Thyroid gland (tissue), 4 donors: ENCODE measurements around the gene MTSS2. TPM values are rescaled to one million over a fixed set of nuclear protein-coding genes. Genes with fewer than 3 reads are reported as not detected.

Experiments
- DNase-seq, 2 donors: peaks; one replicate each; pipeline ENCODE4 v3.0.0-alpha.2; 2019
- H3K27ac ChIP-seq, 3 donors: fragments of 200-600 bp; sonication (generic); 1 replicate in 2 of 3; 2 replicates in 1 of 3; pipeline ENCODE4 v1.5.1; 2016 to 2019; ENCODE audit warnings: mild to moderate bottlenecking in 1 of 3, moderate library complexity in 1 of 3
- H3K27me3 ChIP-seq: fragments of 200-600 bp; sonication (generic); one replicate; pipeline ENCODE4 v1.5.1; 2019
- H3K36me3 ChIP-seq, 2 donors: fragments of 200-600 bp; sonication (generic); one replicate each; pipeline ENCODE4 v1.5.1; 2016 to 2019
- H3K4me1 ChIP-seq, 2 donors: fragments of 200-600 bp; sonication (generic); one replicate each; pipeline ENCODE4 v1.5.1; 2017 to 2019
- H3K4me3 ChIP-seq, 3 donors: fragments of 200-600 bp; sonication (generic); replicated peaks in 1 of 3; 1 replicate in 2 of 3; 2 replicates in 1 of 3; pipeline ENCODE4 v1.5.1; 2016; ENCODE audit warnings: mild to moderate bottlenecking in 1 of 3
- H3K9me3 ChIP-seq: fragments of 200-600 bp; sonication (generic); one replicate; pipeline ENCODE4 v1.5.1; 2017
- POLR2A ChIP-seq, 2 donors: fragments of 450-650 bp; IDR thresholded peaks; one replicate each; pipeline ENCODE4 v1.6.1; 2017; ENCODE audit warnings: antibody characterized with exemption in 2 of 2, mild to moderate bottlenecking in 2 of 2, moderate library complexity in 1 of 2
- WGBS, 2 donors: methylation state at CpG; one replicate each; pipeline ENCODE4 v1.1.5; 2017; 5-methylcytosine and 5-hydroxymethylcytosine counted together
- intact Hi-C: fragments of 100-400 bp; cut with DNase I; formaldehyde crosslinking; loops from one replicate; pipeline ENCODE4 v1.15.1; 2023
- total RNA-seq, 4 donors: library from RNA; depleted of rRNA; stranded (reverse); fragments of >200 nt; gene quantifications; one replicate each; pipeline ENCODE4 v1.2.3, GENCODE V29; 2016
- TF ChIP-seq, protein P1 (sequence below), 6 experiments: fragments of 200-600 bp in 3 of 6; fragments of 450-650 bp in 3 of 6; sonication (generic) in 3 of 6; IDR thresholded peaks; one replicate each; pipeline ENCODE4 v1.5.1; 2016 to 2019; ENCODE audit warnings: antibody characterized with exemption in 6 of 6, mild to moderate bottlenecking in 2 of 6, inconsistent platforms in 1 of 6, moderate library complexity in 1 of 6

Gene MTSS2
- total RNA-seq, 4 donors from 2014 or later, result 11.3 to 39.8 (median 26.7) TPM

DNA sequence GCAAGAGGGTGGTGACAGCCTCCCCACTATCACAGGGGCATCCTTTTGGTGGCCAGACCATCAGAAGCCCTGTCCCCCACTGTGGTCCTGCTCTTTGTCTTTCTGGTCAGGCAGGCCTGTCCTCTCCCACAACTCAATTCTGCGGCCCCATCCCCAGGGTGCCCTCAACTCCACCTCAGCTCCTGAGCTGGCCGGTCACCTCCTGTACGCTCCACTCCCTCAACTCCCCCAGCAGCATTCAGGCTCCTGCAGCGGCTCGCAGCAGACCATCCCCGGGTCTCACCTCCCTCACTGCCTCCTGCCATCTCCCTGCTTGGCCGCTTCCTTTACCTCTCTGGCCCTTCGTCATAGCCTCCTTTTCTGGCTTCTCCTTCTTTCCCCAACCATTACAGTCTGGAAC, 43.4 kb upstream of the MTSS2 start:
- Histone ChIP-seq H3K27ac (no peak overlapping the region), H3K9me3 (no peaks in the 10 kb centered on the region), H3K4me1 (peaks cover 16 to 23% of the 10 kb centered on the region in 2 donors), H3K27me3 (no peaks in the 10 kb centered on the region), H3K36me3 (peaks cover 4 to 9% of the 10 kb centered on the region in 2 donors), H3K4me3 (no peak overlapping the region)
- DNase-seq, result no peak
- 97 to 98% methylated on average over 8 of the region's 8 CpGs for WGBS, 2 donors
- TF ChIP-seq, protein P1, sequence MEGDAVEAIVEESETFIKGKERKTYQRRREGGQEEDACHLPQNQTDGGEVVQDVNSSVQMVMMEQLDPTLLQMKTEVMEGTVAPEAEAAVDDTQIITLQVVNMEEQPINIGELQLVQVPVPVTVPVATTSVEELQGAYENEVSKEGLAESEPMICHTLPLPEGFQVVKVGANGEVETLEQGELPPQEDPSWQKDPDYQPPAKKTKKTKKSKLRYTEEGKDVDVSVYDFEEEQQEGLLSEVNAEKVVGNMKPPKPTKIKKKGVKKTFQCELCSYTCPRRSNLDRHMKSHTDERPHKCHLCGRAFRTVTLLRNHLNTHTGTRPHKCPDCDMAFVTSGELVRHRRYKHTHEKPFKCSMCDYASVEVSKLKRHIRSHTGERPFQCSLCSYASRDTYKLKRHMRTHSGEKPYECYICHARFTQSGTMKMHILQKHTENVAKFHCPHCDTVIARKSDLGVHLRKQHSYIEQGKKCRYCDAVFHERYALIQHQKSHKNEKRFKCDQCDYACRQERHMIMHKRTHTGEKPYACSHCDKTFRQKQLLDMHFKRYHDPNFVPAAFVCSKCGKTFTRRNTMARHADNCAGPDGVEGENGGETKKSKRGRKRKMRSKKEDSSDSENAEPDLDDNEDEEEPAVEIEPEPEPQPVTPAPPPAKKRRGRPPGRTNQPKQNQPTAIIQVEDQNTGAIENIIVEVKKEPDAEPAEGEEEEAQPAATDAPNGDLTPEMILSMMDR (IDR thresholded peaks at IDR 0.05), result no peak
- no peak for TF ChIP-seq POLR2A (IDR thresholded peaks at IDR 0.05)
- intact Hi-C loops, result loop anchor here (2.0 kb wide), 1 partner anchor 16 kb away; no protein-coding TSS in a partner anchor

DNA sequence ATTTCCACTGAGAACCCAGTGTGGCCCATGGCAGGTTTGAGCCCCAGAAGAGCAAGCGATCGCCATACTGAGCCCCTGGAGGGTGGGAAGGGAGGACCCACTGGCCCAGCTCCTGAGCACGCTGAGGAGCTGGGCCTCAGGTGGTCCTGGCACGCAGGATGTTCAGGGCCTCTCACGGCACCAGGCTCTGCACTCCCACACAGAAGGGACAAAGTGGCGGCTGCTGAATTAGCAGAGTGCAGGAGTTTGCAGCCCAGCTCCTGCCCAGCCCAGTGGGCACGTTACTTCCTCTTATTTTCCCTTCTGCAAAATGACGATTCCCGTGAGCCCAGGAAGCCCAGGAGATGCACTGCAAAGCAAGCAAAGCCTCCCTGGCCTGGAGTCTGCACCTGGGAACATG, 42.3 kb upstream of the MTSS2 start:
- intact Hi-C loops, result loop anchor here (2.0 kb wide), 1 partner anchor 17 kb away; no protein-coding TSS in a partner anchor
- WGBS, 2 donors, result 90 to 97% methylated on average over 6 to 8 of the region's 9 CpGs

DNA sequence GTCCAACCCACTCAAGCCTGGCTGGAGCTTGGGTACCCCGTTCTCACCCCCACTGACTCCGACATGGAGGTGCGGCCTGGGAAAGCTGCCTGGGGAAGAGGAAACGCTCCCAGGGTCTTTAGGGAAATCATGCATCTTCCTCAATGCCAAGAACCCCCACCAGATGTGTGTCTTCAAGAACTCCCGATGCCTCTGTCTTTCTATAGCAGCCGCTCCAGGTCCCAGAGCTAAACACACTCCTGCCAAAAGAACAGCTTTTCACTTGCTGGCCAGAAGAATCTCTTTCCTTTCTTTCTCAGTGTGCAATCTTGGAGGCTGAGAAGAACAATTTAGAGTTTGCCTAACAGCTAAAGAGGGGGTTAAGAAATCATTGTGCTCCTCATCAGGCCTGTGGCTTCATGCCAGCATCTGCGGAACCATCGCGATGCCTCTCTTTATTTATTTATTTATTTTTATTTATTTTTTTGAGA, 41.1 kb upstream of the MTSS2 start:
- H3K4me1 ChIP-seq, result peaks cover 16 to 23% of the 10 kb centered on the region in 2 donors
- H3K36me3 ChIP-seq, result peaks cover 4 to 9% of the 10 kb centered on the region in 2 donors
- WGBS, 2 donors, result 67 to 74% methylated on average over 9 of the region's 9 CpGs
- no peaks in the 10 kb centered on the region for H3K27me3 ChIP-seq
- peak overlapping the region; percentile 82 to 88 (median 84) for H3K27ac ChIP-seq
- intact Hi-C loops, result no loop called here
- no peaks in the 10 kb centered on the region for H3K9me3 ChIP-seq
- TF ChIP-seq POLR2A (IDR thresholded peaks at IDR 0.05), result no peak
- TF ChIP-seq, protein P1 (IDR thresholded peaks at IDR 0.05), result no peak
- DNase-seq, result no peak
- H3K4me3 ChIP-seq, result no peak overlapping the region

More for the DNA sequence above, 42.3 kb upstream of the MTSS2 start:
- H3K27me3 ChIP-seq, result no peaks in the 10 kb centered on the region
- no peak overlapping the region for H3K27ac ChIP-seq
- TF ChIP-seq POLR2A (IDR thresholded peaks at IDR 0.05), result no peak
- TF ChIP-seq, protein P1 (IDR thresholded peaks at IDR 0.05), result no peak
- peaks cover 4 to 9% of the 10 kb centered on the region in 2 donors for H3K36me3 ChIP-seq
- no peak for DNase-seq
- peaks cover 16 to 23% of the 10 kb centered on the region in 2 donors for H3K4me1 ChIP-seq
- H3K9me3 ChIP-seq, result no peaks in the 10 kb centered on the region
- H3K4me3 ChIP-seq, result no peak overlapping the region

DNA sequence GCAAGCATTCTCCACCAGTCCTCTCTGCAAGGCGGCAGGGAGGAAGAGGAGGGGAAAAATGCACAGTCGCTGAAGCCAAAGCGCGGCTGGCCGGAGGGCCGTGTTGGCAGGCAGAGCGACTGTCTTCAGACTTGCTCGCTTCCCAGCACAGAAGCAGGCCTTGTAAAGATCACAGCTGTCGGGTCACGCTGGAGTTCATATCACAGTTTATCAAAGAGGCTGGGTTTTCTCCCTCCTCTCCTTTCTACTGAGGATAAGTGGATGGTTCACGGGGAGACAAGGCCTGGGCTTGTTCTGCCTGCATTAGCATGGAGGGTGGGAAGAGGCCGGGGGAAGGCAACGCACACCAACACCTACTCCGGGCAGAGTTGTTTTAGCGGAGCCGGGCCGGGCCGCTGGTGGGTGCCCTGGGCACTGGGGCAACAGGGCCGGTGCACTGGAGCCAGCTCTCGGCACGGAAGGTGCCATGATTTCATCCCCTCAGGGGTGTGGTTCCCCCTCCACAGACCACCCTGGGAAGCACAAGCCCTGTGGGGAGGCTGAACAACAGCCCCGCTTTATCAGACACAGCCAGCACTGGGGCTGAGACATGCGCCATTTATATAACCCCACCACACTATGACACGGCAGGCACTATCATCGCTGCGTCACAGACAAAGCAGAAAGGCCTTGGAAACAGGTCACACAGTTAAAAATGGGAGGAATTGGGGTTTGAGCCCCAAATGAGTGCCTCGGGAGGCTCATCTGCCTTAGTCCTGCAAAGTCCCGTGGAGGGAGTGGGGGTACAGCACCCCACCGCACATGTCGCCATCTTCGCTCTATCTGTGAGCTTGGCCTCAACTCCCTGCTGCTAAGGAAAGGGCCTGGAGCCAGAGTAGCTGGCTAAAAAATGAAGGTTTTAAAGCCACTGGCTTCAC, 40.3 kb upstream of the MTSS2 start:
- H3K9me3 ChIP-seq, result no peaks in the 10 kb centered on the region
- intact Hi-C loops, result no loop called here
- peak overlapping the region; percentile 82 to 88 (median 84) for H3K27ac ChIP-seq
- peak; percentile 63 to 66 for DNase-seq
- no peaks in the 10 kb centered on the region for H3K27me3 ChIP-seq
- H3K36me3 ChIP-seq, result peaks cover 4 to 7% of the 10 kb centered on the region in 2 donors
- H3K4me1 ChIP-seq, result peaks cover 16 to 23% of the 10 kb centered on the region in 2 donors
- H3K4me3 ChIP-seq, result no peak overlapping the region
- TF ChIP-seq POLR2A (IDR thresholded peaks at IDR 0.05), result no peak
- TF ChIP-seq, protein P1 (IDR thresholded peaks at IDR 0.05), result no peak
- WGBS, 2 donors, result 48 to 76% methylated on average over 18 to 31 of the region's 31 CpGs
